ENCODE results near the gene PLEKHG2.

DNA sequence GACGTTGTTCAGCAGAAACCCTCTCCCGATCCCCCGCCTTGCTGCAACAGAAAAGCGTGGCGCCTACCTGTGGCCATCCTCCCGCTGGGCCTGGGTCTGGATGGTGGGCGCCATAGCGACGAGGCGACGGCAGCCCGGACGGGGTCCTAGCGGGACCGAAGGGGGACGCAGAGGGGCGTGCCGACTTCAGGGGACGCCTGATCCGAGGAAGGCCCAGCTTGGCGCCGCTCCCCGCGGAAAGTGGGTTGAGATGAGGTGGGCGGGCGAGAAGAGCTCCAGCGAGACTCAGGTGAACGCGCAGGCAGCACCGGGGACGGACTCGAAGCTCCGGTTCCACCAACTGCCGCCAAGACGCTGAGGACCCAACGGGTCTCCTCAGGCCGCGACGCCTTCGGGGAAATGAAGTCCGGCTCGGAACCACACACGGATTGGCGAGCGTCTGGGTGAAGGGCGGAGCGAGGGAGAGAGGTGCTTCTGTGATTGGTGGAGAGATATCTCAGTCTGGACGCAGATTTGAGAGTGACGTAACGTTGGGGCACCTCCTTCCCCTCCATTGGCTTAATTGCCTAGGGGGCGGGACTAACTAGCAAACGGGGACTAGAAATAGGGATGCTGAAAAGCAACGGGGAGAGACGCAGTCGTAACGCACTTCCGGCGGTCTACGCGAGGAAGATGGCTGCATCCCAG lies 21.6 kb upstream of the PLEKHG2 start, which contains the start of the genes MED29 and PAF1:
- TF ChIP-seq, protein P1, sequence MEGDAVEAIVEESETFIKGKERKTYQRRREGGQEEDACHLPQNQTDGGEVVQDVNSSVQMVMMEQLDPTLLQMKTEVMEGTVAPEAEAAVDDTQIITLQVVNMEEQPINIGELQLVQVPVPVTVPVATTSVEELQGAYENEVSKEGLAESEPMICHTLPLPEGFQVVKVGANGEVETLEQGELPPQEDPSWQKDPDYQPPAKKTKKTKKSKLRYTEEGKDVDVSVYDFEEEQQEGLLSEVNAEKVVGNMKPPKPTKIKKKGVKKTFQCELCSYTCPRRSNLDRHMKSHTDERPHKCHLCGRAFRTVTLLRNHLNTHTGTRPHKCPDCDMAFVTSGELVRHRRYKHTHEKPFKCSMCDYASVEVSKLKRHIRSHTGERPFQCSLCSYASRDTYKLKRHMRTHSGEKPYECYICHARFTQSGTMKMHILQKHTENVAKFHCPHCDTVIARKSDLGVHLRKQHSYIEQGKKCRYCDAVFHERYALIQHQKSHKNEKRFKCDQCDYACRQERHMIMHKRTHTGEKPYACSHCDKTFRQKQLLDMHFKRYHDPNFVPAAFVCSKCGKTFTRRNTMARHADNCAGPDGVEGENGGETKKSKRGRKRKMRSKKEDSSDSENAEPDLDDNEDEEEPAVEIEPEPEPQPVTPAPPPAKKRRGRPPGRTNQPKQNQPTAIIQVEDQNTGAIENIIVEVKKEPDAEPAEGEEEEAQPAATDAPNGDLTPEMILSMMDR (IDR thresholded peaks at IDR 0.05): no peak
- TF ChIP-seq EP300 (IDR thresholded peaks at IDR 0.05) (no peak), POLR2A (IDR thresholded peaks at IDR 0.05) (peak; percentile 86 to 95), POLR2AphosphoS5 (IDR thresholded peaks at IDR 0.05) (peak; percentile 38 to 89 (median 52))
